B cell (primary cell): Measurements from ENCODE around the gene ARL16. TPM values are rescaled to one million over a fixed set of nuclear protein-coding genes. Genes with fewer than 3 reads are reported as not detected.

Source experiments
- ATAC-seq: fragments of 200-7000 bp; cut with Tn5 transposase; one replicate; pipeline ENCODE4 v1.10.0; 2021; ENCODE audit warnings: low read depth, mild to moderate bottlenecking, moderate number of reproducible peaks, moderate library complexity
- CTCF ChIA-PET: fragments of 350-600 bp; sonication (Branson Sonifier 250); formaldehyde crosslinking; loops from one replicate; lab custom pipeline; 2021; ENCODE audit warnings: antibody characterized with exemption, inconsistent platforms; lab: Charles Lee
- POLR2A ChIA-PET: fragments of 350-600 bp; sonication (Branson Sonifier 250); formaldehyde crosslinking; loops from one replicate; lab custom pipeline; 2021; ENCODE audit warnings: antibody characterized with exemption; lab: Charles Lee
- DNase-seq: peaks from one replicate; pipeline ENCODE4 v3.0.0; 2013
- H2AFZ ChIP-seq: 2 replicates; pipeline ENCODE4 v1.6.1; 2012; ENCODE audit warnings: mild to moderate bottlenecking, low read depth, low read length; ENCODE audit not compliant: insufficient read depth, poor library complexity, severe bottlenecking
- H3K27ac ChIP-seq, 2 donors: 1 replicate in 1 of 2; 2 replicates in 1 of 2; pipeline ENCODE4 v1.5.1; 2012 to 2013; ENCODE audit warnings: low read length in 2 of 2, mild to moderate bottlenecking in 2 of 2, moderate library complexity in 1 of 2
- H3K27me3 ChIP-seq, 4 experiments: fragments of 200-600 bp in 1 of 4; sonication (generic) in 1 of 4; replicated peaks in 1 of 4; 1 replicate in 2 of 4; 2 replicates in 2 of 4; pipeline versions ENCODE4 v1.6.1 to v1.7.0; 2013 to 2016; ENCODE audit warnings: low read length in 3 of 4, mild to moderate bottlenecking in 2 of 4, mixed read lengths in 1 of 4, moderate library complexity in 1 of 4; ENCODE audit not compliant: insufficient read depth in 4 of 4, control insufficient read depth in 3 of 4; ENCODE audit errors: control extremely low read depth in 1 of 4
- H3K36me3 ChIP-seq, 2 experiments: replicated peaks in 1 of 2; 1 replicate in 1 of 2; 2 replicates in 1 of 2; pipeline versions ENCODE4 v1.6.1 to v1.7.1; 2013; ENCODE audit warnings: low read length in 1 of 2; ENCODE audit not compliant: insufficient read depth in 2 of 2, control insufficient read depth in 1 of 2; ENCODE audit errors: control extremely low read depth in 1 of 2, extremely low read depth in 1 of 2
- H3K4me1 ChIP-seq, 2 donors: fragments of 200-600 bp in 1 of 2; sonication (generic) in 1 of 2; 1 replicate in 1 of 2; 2 replicates in 1 of 2; pipeline versions ENCODE4 v1.5.1 to v1.6.1; 2013 to 2017; ENCODE audit warnings: low read length in 2 of 2; ENCODE audit not compliant: control insufficient read depth in 2 of 2, insufficient read depth in 2 of 2
- H3K4me2 ChIP-seq: replicated peaks from 2 replicates; pipeline ENCODE3; 2012; ENCODE audit warnings: mild to moderate bottlenecking, low read depth, low read length; ENCODE audit not compliant: poor library complexity, severe bottlenecking
- H3K4me3 ChIP-seq, 5 experiments: fragments of 200-600 bp in 1 of 5; sonication (generic) in 1 of 5; 1 replicate in 3 of 5; 2 replicates in 2 of 5; pipeline versions ENCODE4 v1.5.1 to v1.7.0; 2011 to 2016; ENCODE audit warnings: low read length in 4 of 5, mild to moderate bottlenecking in 4 of 5, low read depth in 2 of 5, control low read depth in 1 of 5, moderate library complexity in 1 of 5; ENCODE audit not compliant: insufficient read depth in 1 of 5; ENCODE audit errors: control extremely low read depth in 1 of 5, extremely low read depth in 1 of 5
- H3K79me2 ChIP-seq: fragments of 200-600 bp; sonication (generic); one replicate; pipeline ENCODE4 v1.6.0; 2016; ENCODE audit warnings: low read length; ENCODE audit not compliant: control insufficient read depth, insufficient read depth
- H3K9ac ChIP-seq: fragments of 200-600 bp; sonication (generic); 2 replicates; pipeline ENCODE4 v1.6.1; 2017; ENCODE audit warnings: mild to moderate bottlenecking, low read length, moderate library complexity
- H3K9me3 ChIP-seq, 3 donors: one replicate each; pipeline versions ENCODE4 v1.6.1 to v1.7.1; 2013; ENCODE audit warnings: low read length in 2 of 3; ENCODE audit not compliant: control insufficient read depth in 2 of 3, insufficient read depth in 1 of 3; ENCODE audit errors: control extremely low read depth in 1 of 3
- H4K20me1 ChIP-seq: 2 replicates; pipeline ENCODE4 v1.6.0; 2012; ENCODE audit warnings: mild to moderate bottlenecking, low read length; ENCODE audit not compliant: insufficient read depth, control insufficient read depth, poor library complexity, severe bottlenecking
- H3K27ac Mint-ChIP-seq: one replicate; pipeline ENCODE4 v1.8.0; 2021; ENCODE audit warnings: mixed read lengths
- H3K27me3 Mint-ChIP-seq: one replicate; pipeline ENCODE4 v1.8.0; 2021; ENCODE audit warnings: mixed read lengths
- H3K4me1 Mint-ChIP-seq: one replicate; pipeline ENCODE4 v1.8.0; 2021; ENCODE audit warnings: mixed read lengths
- H3K4me3 Mint-ChIP-seq: one replicate; pipeline ENCODE4 v1.8.0; 2021; ENCODE audit warnings: mixed read lengths
- H3K9me3 Mint-ChIP-seq: one replicate; pipeline ENCODE4 v1.8.0; 2022; ENCODE audit warnings: mixed read lengths; ENCODE audit not compliant: insufficient read depth
- EZH2 ChIP-seq: IDR thresholded peaks from 2 replicates; pipeline ENCODE4 v1.6.1; 2012; ENCODE audit warnings: borderline replicate concordance, low read depth, mild to moderate bottlenecking, moderate library complexity, low read length; ENCODE audit not compliant: insufficient read depth, poor library complexity, severe bottlenecking
- WGBS: methylation state at CpG from one replicate; pipeline ENCODE4 v1.1.5; 2013; ENCODE audit warnings: missing lambda C conversion rate; ENCODE audit not compliant: insufficient coverage; 5-methylcytosine and 5-hydroxymethylcytosine counted together
- intact Hi-C: fragments of 100-400 bp; cut with micrococcal nuclease; formaldehyde crosslinking; loops from one replicate; pipeline ENCODE4 v1.10.0; 2022
- polyA plus RNA-seq: library from polyadenylated mRNA; depleted of rRNA; stranded (reverse); fragments of >200 nt; gene quantifications from 2 replicates; pipeline ENCODE4 v1.2.3, GENCODE V29; 2012
- total RNA-seq, 2 donors: library from RNA; stranded (reverse); fragments of 120-200 nt in 1 of 2; gene quantifications; 1 replicate in 1 of 2; 2 replicates in 1 of 2; pipeline versions ENCODE4 v1.2.3 to v1.2.4, GENCODE V29; 2013 to 2022
- TF ChIP-seq, protein P1 (sequence below): fragments of 200-600 bp; IDR thresholded peaks from one replicate; pipeline ENCODE4 v1.8.0; 2022; ENCODE audit warnings: antibody characterized with exemption, mild to moderate bottlenecking

Gene ARL16
- total and polyA plus RNA-seq, 2 donors (not counting 1 experiment from before 2014, with no cell fraction given) = 32.5 to 101 TPM

DNA sequence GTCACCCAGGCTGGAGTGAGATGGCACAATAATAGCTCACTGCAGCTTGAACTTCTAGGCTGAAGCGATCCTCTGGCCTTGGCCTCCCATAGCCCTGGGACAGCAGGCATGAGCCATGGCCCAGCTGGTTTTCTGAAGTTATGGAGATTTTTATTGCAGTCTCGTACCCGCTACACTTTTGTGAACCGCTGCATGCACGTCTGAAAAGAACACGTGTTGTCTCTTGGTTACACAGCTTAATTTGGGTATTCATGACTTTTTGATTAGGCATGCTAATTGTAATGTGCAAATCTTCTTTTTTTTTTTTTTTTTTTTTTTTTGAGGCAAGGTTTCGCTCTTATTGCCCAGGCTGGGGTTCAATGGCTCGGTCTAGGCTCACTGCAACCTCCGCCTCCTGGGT lies 41.8 kb upstream of the ARL16 start:
- H3K27ac ChIP-seq = no peak overlapping the region
- no peaks in the 10 kb centered on the region for H3K4me1 ChIP-seq
- POLR2A ChIA-PET = interaction anchor here (0.6 kb wide), 2 partner anchors 306 to 943 kb away, joined by 3 to 6 read pairs; no protein-coding TSS in a partner anchor
- H3K27ac Mint-ChIP-seq = no peak overlapping the region
- DNase-seq (no peak), ATAC-seq (no peak)
- no peak overlapping the region for H3K4me3 ChIP-seq
- no peak overlapping the region for H3K4me3 Mint-ChIP-seq
- intact Hi-C loops = no loop called here
- TF ChIP-seq, protein P1, sequence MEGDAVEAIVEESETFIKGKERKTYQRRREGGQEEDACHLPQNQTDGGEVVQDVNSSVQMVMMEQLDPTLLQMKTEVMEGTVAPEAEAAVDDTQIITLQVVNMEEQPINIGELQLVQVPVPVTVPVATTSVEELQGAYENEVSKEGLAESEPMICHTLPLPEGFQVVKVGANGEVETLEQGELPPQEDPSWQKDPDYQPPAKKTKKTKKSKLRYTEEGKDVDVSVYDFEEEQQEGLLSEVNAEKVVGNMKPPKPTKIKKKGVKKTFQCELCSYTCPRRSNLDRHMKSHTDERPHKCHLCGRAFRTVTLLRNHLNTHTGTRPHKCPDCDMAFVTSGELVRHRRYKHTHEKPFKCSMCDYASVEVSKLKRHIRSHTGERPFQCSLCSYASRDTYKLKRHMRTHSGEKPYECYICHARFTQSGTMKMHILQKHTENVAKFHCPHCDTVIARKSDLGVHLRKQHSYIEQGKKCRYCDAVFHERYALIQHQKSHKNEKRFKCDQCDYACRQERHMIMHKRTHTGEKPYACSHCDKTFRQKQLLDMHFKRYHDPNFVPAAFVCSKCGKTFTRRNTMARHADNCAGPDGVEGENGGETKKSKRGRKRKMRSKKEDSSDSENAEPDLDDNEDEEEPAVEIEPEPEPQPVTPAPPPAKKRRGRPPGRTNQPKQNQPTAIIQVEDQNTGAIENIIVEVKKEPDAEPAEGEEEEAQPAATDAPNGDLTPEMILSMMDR = no peak
- no peak for TF ChIP-seq EZH2
- no peaks in the 10 kb centered on the region for H3K36me3 ChIP-seq
- no peak overlapping the region for H3K9ac ChIP-seq
- H3K9me3 Mint-ChIP-seq = no peaks in the 10 kb centered on the region
- CTCF ChIA-PET = interaction anchor here (0.7 to 1.2 kb wide), 2 partner anchors 9 to 16 kb away, joined by 3 read pairs; no protein-coding TSS in a partner anchor
- H3K27me3 ChIP-seq = no peaks in the 10 kb centered on the region
- H3K4me2 ChIP-seq = no peak overlapping the region
- no peak overlapping the region for H2AFZ ChIP-seq
- H3K4me1 Mint-ChIP-seq = no peaks in the 10 kb centered on the region
- 84% methylated on average over 6 of the region's 9 CpGs for WGBS
- no peaks in the 10 kb centered on the region for H4K20me1 ChIP-seq
- no peaks in the 10 kb centered on the region for H3K79me2 ChIP-seq
- H3K9me3 ChIP-seq = no peaks in the 10 kb centered on the region
- peaks cover 12% of the 10 kb centered on the region for H3K27me3 Mint-ChIP-seq

- H4K20me1 ChIP-seq = no peaks in the 10 kb centered on the region
- DNase-seq = no peak
- no peak overlapping the region for H3K9ac ChIP-seq
- no peaks in the 10 kb centered on the region for H3K27me3 ChIP-seq
- H3K4me3 ChIP-seq = no peak overlapping the region
- H3K9me3 ChIP-seq = no peaks in the 10 kb centered on the region
- H3K27ac ChIP-seq = no peak overlapping the region
- no peak overlapping the region for H3K4me2 ChIP-seq
- CTCF ChIA-PET = no interaction called here
- Mint-ChIP-seq H3K27ac (no peak overlapping the region), H3K4me1 (no peaks in the 10 kb centered on the region), H3K27me3 (peaks cover 10% of the 10 kb centered on the region), H3K9me3 (no peaks in the 10 kb centered on the region), H3K4me3 (no peak overlapping the region)
- WGBS = 73% methylated on average over 8 of the region's 12 CpGs
- intact Hi-C loops = no loop called here
- TF ChIP-seq, protein P1 = no peak
- TF ChIP-seq EZH2 = no peak
- H3K4me1 ChIP-seq = no peaks in the 10 kb centered on the region
- no peak overlapping the region for H2AFZ ChIP-seq
- no peaks in the 10 kb centered on the region for H3K79me2 ChIP-seq
- POLR2A ChIA-PET = no interaction called here
- no peaks in the 10 kb centered on the region for H3K36me3 ChIP-seq
- no peak for ATAC-seq
These were observed 40.1 kb upstream of the ARL16 start for GRCh38 chr17:81723651-81724209.
